Stimulated activated CD8-positive, alpha-beta memory T cell treated with anti-CD3 and anti-CD28 coated beads, Interleukin-4, amount 100 ng/mL, for 48 hours (primary cell): ENCODE results near the gene CASP3.
"Not testable (repeated sequence)": the region's sequence is repeated elsewhere in the genome, so short reads cannot be mapped to it uniquely, and the experiment has no call there.

Experiments
- DNase-seq: peaks from one replicate; pipeline ENCODE4 v3.0.0-alpha.2; 2020

CASP3 gene

DNA sequence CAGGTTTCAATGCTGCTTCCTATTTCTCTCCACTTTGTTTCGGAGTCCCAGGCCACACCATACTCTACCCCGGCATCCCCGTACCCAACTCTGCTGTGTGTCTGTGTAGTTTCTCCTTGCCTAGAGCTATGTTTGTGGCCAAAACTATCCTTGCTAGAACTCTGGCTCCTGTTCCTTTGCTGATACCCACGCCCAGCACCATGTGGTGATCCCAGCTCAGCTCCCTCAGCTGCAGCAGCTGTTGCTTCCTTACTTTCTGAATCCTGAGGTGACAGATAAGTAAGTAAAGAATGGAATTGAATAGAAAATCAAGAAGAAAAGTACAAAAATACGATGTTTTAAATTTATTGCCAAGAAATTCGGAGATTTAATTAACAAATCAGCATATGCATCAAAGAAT is 55.8 kb downstream of the CASP3 start:
- no peak for DNase-seq

DNA sequence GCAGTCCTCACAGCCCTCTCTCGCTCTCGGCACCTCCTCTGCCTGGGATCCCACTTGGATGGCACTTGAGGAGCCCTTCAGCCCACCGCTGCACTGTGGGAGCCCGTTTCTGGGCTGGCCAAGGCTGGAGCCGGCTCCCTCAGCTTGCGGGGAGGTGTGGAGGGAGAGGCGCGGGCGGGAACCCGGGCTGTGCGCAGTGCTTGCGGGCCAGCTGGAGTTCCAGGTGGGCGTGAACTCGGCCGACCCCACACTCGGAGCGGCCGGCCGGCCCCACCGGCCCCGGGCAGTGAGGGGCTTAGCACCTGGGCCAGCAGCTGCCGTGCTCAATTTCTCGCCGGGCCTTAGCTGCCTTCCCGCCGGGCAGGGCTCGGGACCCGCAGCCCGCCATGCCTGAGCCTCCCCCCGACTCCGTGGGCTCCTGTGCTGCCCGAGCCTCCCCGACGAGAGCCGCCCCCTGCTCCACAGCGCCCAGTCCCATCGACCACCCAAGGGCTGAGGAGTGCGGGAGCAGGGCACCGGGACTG is 57.4 kb downstream of the CASP3 start:
- DNase-seq, result not testable (repeated sequence)

DNA sequence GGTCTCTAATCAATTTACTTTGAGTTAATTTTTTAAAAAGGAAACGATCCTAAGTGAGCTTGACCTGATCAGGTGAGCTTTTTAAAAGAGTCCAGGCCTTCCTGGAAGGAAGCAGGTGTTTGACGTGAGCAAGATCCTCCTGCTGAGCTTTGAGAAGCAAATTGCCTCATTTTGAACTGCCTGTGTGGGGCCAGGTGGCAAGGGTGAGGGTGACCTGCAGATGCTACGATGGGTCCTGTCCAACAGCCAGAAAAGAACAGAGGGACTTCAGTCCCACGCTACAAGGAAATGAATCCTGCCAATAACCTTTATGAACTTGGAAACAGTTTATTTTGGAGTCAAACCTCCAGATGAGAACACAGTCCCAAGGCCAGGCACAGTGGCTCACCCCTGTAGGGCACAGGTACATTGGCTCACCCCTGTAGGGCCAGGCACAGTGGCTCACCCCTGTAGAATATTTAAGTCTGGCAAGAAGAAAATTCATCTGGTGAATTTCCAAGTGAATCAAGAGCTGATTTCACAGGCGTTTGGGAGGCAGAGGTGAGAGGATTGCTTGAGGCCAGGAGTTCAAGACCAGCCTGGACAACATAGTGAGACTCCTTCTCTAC is 58.1 kb downstream of the CASP3 start:
- no peak for DNase-seq

DNA sequence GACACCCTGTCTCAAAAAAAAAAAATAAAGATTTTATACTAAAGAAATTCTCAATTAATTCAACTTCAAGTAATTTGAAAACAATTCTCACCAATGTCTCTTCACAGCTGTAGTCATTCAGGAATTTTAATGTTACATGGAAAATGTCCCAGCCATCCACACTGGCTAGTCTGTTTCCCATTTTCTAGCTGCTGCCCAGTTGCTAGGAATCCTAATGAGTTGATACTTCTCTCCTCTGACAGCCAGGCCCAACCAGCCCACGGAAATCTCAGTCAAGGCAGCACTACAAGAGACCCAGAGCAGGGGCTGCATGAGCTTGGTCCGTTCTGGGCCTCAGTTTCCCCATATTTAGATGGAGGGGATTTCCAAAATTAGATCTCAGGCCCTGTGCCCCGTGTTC is 59.1 kb downstream of the CASP3 start:
- DNase-seq, result no peak

DNA sequence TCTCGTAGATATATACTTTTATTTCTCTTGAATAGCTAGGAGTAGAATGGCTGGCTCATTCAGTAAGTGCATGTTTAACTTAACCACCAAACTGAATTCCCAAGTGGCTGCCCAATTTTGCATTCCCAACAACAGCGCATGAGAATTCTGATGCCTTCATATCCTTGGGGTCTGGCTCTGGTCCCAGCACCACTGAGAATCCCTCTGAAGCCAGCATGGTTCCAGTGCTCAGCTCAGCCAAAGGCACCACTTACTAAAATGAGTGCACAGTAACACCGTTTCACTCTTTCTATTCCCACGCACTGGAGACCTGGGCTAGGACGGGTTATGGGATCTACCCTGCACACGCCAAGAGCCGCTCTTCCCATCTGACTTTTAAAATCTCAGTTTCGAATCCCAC is 60.4 kb downstream of the CASP3 start:
- no peak for DNase-seq

DNA sequence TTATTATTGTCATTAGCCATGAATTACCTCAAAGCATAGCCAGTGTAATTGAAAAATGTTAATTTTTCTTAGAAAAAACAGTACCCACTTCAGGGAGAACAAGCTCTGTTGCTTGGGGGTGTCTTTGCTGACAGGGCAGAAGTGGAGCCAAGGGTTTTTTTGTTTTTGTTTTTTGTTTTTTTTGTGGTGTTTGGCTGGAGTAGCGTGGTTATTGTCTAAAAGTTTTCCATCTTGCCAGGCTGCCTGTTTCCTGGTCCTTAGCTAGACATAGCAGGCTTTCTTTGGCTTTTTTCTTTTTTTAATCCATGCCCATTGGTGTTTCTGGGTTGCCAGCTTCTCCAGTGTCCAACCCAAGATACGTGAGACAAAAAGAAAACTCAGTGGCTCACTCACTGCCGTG is 61.5 kb downstream of the CASP3 start:
- no peak for DNase-seq

DNA sequence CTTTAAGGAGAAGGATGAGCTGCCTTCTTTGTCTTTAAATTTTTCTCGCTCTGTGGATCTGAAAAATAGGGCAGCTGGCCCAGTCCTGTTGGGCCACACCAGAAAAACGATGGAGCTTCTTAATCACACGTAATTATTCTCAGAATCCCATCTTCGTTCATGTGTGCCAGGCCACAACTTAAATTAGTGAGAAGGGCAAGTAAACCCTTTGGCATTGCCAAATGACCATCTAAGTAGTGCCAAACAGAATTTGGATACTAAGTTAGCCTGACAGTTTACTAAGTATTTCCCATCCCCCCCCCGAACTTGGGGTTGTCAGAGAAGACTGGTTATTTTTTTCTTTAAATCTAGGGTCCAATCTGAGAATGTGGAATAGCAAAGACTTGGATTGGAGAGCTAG is 62.0 kb downstream of the CASP3 start:
- no peak for DNase-seq

DNA sequence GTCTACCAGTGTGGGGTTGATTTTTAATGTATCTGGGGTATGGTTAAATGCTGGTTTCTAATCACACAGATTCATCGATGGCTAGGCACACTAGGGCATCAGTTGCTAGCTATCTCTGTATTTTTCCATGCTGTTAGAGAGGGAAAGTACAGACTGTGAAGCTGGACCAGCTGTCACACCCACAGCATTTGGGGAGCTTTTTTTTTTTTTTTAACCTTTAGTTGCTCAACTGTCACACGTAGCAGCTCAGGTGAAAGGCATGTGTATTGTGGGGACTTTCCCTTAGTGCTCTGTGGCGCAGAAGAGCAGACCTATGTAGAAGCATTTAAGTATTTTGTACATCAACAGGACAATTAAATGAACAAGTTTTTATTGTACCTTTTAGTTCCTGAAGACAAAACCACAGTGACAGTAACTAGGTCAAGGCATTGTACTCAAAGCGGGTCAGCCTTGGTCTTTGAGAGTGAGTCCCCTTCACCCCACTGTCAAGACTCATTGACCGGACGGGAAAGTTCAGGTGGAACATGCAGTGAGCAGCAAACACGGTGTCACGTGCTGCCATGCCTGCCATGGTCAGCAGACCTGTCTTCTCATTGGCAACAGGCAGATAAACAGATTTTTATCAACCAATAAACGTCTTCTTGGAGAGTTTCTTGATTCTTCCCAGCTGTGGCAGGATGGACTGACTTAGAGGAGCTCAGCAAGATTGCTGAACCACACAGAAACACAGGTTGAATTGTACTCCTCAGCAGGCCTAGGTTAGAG is 65.3 kb downstream of the CASP3 start:
- DNase-seq, result no peak
